22Rv1 (cell line): ENCODE measurements around the gene CHERP.
A peak's percentile ranks its signal among the peaks of the same experiment; 100 is the strongest.

Experiments used
- H3K27ac ChIP-seq: fragments of 450-650 bp; 2 replicates; pipeline ENCODE4 v1.5.1; 2017
- ZFX ChIP-seq: fragments of 450-650 bp; IDR thresholded peaks from 2 replicates; pipeline ENCODE4 v1.6.1; 2017; ENCODE audit warnings: antibody characterized with exemption, borderline replicate concordance
- TF ChIP-seq, protein P1 (sequence below): fragments of 450-650 bp; IDR thresholded peaks from 2 replicates; pipeline ENCODE4 v1.5.1; 2017; ENCODE audit warnings: mild to moderate bottlenecking

CHERP gene

DNA sequence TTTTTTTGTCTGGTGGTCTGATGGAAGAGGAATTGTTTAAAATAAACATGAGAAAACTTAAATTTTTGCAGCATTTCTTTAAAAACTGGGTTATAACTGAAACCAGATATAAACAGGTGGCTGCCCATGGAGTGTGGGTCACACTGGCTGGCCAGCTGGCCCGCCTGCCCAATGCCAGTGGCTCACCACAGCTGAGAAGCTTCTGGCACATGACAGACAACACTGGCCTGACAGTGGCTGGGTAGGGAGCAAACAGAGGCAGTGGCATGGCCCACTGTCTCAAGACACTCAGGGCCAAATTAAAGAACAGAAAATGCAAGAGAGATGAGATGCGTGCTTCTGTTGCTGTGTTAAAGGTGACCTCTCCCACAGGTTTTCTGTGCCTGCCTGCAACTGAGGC is 33.0 kb upstream of the CHERP start:
- no peak overlapping the region for H3K27ac ChIP-seq
- TF ChIP-seq ZFX = no peak
- TF ChIP-seq, protein P1, sequence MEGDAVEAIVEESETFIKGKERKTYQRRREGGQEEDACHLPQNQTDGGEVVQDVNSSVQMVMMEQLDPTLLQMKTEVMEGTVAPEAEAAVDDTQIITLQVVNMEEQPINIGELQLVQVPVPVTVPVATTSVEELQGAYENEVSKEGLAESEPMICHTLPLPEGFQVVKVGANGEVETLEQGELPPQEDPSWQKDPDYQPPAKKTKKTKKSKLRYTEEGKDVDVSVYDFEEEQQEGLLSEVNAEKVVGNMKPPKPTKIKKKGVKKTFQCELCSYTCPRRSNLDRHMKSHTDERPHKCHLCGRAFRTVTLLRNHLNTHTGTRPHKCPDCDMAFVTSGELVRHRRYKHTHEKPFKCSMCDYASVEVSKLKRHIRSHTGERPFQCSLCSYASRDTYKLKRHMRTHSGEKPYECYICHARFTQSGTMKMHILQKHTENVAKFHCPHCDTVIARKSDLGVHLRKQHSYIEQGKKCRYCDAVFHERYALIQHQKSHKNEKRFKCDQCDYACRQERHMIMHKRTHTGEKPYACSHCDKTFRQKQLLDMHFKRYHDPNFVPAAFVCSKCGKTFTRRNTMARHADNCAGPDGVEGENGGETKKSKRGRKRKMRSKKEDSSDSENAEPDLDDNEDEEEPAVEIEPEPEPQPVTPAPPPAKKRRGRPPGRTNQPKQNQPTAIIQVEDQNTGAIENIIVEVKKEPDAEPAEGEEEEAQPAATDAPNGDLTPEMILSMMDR = no peak

DNA sequence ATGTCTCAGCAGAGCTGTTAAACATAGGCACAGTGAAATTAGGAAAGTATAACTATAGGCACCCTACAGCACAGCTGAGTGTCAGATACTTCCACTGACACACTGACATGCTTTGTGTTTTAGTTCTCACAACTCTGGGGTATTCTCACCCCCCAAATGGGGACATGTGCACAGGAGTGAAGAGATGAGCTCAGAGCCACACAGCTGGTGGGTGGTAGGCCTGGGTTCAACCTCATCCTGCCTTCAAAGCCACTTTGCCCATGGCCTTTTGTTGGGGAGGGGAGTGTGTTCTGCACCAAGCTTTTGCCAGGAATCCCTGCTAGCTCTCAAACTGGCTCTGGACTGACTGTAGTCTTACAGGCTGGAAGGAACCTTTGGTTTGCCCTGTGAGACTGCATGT is 31.7 kb upstream of the CHERP start:
- TF ChIP-seq, protein P1 = no peak
- TF ChIP-seq ZFX = no peak
- 0 out of 2 replicates have a peak overlapping the region, but pooled peaks have one; percentile 12 for H3K27ac ChIP-seq

DNA sequence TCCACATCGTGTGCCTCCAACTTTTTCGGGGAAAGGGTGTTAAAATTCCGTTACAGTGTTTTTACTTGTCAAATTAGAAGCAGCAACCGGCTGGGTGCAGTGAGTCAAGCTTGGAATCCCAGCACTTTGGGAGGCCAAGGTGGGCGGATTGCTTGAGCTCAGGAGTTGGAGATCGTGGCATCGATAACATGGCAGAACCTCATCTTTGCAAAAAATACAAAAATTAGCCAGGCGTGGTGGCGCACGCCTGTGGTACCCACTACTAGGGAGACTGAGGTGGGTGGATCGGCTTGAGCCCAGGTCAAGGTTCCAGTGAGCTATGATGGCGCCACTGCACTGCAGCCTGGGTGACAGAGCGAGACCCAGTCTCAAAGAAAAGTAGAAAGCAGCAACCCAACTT is 31.1 kb upstream of the CHERP start:
- TF ChIP-seq, protein P1 = no peak
- TF ChIP-seq ZFX = no peak
- H3K27ac ChIP-seq = peak overlapping the region; percentile 83

DNA sequence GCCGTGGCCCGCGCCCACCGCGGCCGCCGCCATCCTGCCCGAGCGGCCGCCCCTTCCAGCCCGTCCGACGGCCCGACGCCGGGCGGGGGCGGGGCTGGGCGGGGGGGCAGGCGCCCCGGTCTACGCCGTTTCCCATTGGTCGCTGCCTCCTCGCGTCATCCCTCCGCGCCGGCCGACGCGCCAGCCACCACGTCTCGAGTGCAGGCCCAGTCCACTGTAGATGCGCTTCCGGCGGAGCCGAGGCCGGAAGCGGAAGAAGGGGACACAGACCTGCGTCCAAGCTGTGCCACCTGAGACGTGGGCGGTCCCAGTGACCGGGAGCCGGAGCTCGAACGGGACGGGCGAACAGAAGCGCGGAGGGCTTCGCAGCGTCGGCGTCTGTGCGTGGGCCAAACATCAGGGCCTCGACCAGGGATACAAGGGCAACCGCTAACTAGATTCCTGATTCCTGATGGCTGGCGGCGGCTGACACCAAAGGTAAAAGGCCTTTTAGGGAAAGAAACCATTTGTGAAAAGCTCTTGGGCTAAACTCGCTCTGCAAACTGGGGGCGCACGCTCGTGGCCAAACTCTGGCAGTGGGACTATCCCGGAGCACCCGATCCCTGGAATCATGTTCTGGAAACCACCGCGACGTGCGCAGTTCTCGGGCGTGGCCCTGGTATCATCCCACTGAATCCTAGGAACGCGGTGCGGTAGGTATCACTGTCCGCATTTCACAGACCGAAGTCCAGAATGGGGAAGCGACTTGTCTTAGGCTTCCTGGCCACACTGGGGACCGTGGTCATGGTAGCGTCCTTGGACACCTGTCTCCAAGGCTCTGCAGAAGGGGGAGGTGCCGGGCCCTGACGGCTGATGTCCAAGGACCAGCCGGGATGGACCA is 30.3 kb upstream of the CHERP start, which contains the start of gene SLC35E1:
TSS of gene SLC35E1 (minus strand) at position 84 of the 880 bp plus-strand sequence. CDS start at position 33, 51 bp downstream.
- H3K27ac ChIP-seq = peak within 1 kb of the TSS; percentile 83
- no peak for TF ChIP-seq ZFX
- TF ChIP-seq, protein P1 = no peak

DNA sequence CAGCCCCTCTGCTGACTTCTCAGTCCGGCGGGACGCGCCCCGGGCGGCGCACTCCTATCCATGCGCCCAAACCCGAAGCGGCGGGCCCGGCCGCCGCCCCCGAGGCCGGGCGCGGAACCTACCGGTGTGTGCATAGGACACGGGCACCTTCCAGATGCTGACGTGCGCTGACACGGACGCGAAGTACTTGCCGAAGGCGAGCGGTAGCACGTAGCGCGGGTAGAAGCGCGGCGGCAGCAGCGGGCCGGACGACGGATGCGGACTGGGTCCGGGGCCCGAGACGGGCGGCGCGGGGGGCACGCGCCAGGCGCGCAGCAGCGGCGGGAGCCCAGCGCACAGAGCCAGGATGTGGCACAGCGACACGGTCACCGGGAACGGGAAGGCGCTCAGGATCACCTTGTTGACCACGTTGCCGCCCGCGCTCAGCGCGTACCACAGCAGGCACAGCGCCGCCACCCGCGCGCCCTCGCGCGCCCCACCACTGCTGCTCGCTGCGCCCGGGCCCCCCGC is 29.6 kb upstream of the CHERP start:
- peak overlapping the region; percentile 83 for H3K27ac ChIP-seq
- no peak for TF ChIP-seq ZFX

DNA sequence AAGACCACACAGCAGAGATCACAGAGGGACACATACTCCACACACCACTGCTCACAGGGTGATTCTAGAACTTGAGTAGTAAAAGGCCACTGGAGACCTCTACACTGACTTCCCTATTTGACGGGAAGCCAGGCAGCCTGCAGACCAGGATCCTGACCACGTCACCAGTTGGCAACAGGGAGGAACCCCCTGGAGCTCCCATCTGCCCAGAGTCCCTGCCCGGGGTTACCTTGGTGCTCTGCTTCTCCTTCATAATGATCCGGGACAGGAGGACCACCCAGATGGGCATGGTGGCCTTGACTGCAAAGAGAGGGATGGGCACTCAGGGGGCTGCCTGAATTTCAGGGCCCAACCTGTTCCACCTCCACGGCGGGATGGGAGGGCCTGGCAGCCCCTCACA is 29.0 kb upstream of the CHERP start:
- TF ChIP-seq, protein P1 = no peak
- no peak for TF ChIP-seq ZFX

DNA sequence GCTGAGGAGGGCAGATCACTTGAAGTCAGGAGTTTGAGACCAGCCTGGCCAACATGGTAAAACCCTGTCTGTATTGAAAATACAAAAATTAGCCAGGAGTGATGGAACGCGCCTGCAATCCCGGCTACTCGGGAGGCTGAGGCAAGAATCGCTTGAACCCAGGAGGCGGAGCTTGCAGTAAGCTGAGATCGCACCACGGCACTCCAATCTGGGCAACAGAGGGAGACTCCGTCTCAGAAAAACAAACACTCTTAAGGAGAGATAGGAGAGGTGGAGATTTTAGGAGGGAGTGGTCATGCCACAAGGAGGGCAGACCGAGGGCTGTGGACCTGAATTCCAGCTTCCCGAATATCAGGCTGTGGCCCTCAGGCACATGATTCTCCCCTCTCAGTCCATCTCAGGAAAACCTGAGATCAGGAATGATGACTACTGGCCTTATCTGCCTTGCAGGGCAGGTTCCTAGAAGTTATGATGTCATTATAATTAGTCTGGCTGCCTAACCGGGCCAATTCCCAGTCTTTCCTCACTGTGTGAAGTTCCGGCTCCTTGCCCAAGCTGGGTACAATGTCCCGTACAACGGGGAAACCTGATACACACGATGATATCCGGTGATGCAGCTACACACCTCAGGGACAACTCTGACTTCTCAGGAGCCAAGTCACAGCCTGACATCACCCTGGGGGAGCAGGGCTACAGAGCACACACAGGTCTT is 27.5 kb upstream of the CHERP start:
- TF ChIP-seq ZFX = no peak
- H3K27ac ChIP-seq = peak overlapping the region; percentile 38

More for the DNA sequence above, 29.0 kb upstream of the CHERP start:
- peak overlapping the region; percentile 83 for H3K27ac ChIP-seq

- TF ChIP-seq ZFX = no peak
- TF ChIP-seq, protein P1 = no peak
- no peak overlapping the region for H3K27ac ChIP-seq
These were observed 24.5 kb upstream of the CHERP start for GRCh38 chr19:16566702-16567101.
